B cell (primary cell): Measurements from ENCODE around the gene PRKCZ. TPM values are rescaled to one million over a fixed set of nuclear protein-coding genes. Genes with fewer than 3 reads are reported as not detected.

Experiments
- ATAC-seq: fragments of 200-7000 bp; cut with Tn5 transposase; one replicate; pipeline ENCODE4 v1.10.0; 2021; ENCODE audit warnings: low read depth, mild to moderate bottlenecking, moderate number of reproducible peaks, moderate library complexity
- CTCF ChIA-PET: fragments of 350-600 bp; sonication (Branson Sonifier 250); formaldehyde crosslinking; loops from one replicate; lab custom pipeline; 2021; ENCODE audit warnings: antibody characterized with exemption, inconsistent platforms; lab: Charles Lee
- POLR2A ChIA-PET: fragments of 350-600 bp; sonication (Branson Sonifier 250); formaldehyde crosslinking; loops from one replicate; lab custom pipeline; 2021; ENCODE audit warnings: antibody characterized with exemption; lab: Charles Lee
- DNase-seq: peaks from one replicate; pipeline ENCODE4 v3.0.0; 2013
- H2AFZ ChIP-seq: 2 replicates; pipeline ENCODE4 v1.6.1; 2012; ENCODE audit warnings: mild to moderate bottlenecking, low read depth, low read length; ENCODE audit not compliant: insufficient read depth, poor library complexity, severe bottlenecking
- H3K27ac ChIP-seq, 2 donors: 1 replicate in 1 of 2; 2 replicates in 1 of 2; pipeline ENCODE4 v1.5.1; 2012 to 2013; ENCODE audit warnings: low read length in 2 of 2, mild to moderate bottlenecking in 2 of 2, moderate library complexity in 1 of 2
- H3K27me3 ChIP-seq, 4 experiments: fragments of 200-600 bp in 1 of 4; sonication (generic) in 1 of 4; replicated peaks in 1 of 4; 1 replicate in 2 of 4; 2 replicates in 2 of 4; pipeline versions ENCODE4 v1.6.1 to v1.7.0; 2013 to 2016; ENCODE audit warnings: low read length in 3 of 4, mild to moderate bottlenecking in 2 of 4, mixed read lengths in 1 of 4, moderate library complexity in 1 of 4; ENCODE audit not compliant: insufficient read depth in 4 of 4, control insufficient read depth in 3 of 4; ENCODE audit errors: control extremely low read depth in 1 of 4
- H3K36me3 ChIP-seq, 2 experiments: replicated peaks in 1 of 2; 1 replicate in 1 of 2; 2 replicates in 1 of 2; pipeline versions ENCODE4 v1.6.1 to v1.7.1; 2013; ENCODE audit warnings: low read length in 1 of 2; ENCODE audit not compliant: insufficient read depth in 2 of 2, control insufficient read depth in 1 of 2; ENCODE audit errors: control extremely low read depth in 1 of 2, extremely low read depth in 1 of 2
- H3K4me1 ChIP-seq, 2 donors: fragments of 200-600 bp in 1 of 2; sonication (generic) in 1 of 2; 1 replicate in 1 of 2; 2 replicates in 1 of 2; pipeline versions ENCODE4 v1.5.1 to v1.6.1; 2013 to 2017; ENCODE audit warnings: low read length in 2 of 2; ENCODE audit not compliant: control insufficient read depth in 2 of 2, insufficient read depth in 2 of 2
- H3K4me2 ChIP-seq: replicated peaks from 2 replicates; pipeline ENCODE3; 2012; ENCODE audit warnings: mild to moderate bottlenecking, low read depth, low read length; ENCODE audit not compliant: poor library complexity, severe bottlenecking
- H3K4me3 ChIP-seq, 5 experiments: fragments of 200-600 bp in 1 of 5; sonication (generic) in 1 of 5; 1 replicate in 3 of 5; 2 replicates in 2 of 5; pipeline versions ENCODE4 v1.5.1 to v1.7.0; 2011 to 2016; ENCODE audit warnings: low read length in 4 of 5, mild to moderate bottlenecking in 4 of 5, low read depth in 2 of 5, control low read depth in 1 of 5, moderate library complexity in 1 of 5; ENCODE audit not compliant: insufficient read depth in 1 of 5; ENCODE audit errors: control extremely low read depth in 1 of 5, extremely low read depth in 1 of 5
- H3K79me2 ChIP-seq: fragments of 200-600 bp; sonication (generic); one replicate; pipeline ENCODE4 v1.6.0; 2016; ENCODE audit warnings: low read length; ENCODE audit not compliant: control insufficient read depth, insufficient read depth
- H3K9ac ChIP-seq: fragments of 200-600 bp; sonication (generic); 2 replicates; pipeline ENCODE4 v1.6.1; 2017; ENCODE audit warnings: mild to moderate bottlenecking, low read length, moderate library complexity
- H3K9me3 ChIP-seq, 3 donors: one replicate each; pipeline versions ENCODE4 v1.6.1 to v1.7.1; 2013; ENCODE audit warnings: low read length in 2 of 3; ENCODE audit not compliant: control insufficient read depth in 2 of 3, insufficient read depth in 1 of 3; ENCODE audit errors: control extremely low read depth in 1 of 3
- H4K20me1 ChIP-seq: 2 replicates; pipeline ENCODE4 v1.6.0; 2012; ENCODE audit warnings: mild to moderate bottlenecking, low read length; ENCODE audit not compliant: insufficient read depth, control insufficient read depth, poor library complexity, severe bottlenecking
- H3K27ac Mint-ChIP-seq: one replicate; pipeline ENCODE4 v1.8.0; 2021; ENCODE audit warnings: mixed read lengths
- H3K27me3 Mint-ChIP-seq: one replicate; pipeline ENCODE4 v1.8.0; 2021; ENCODE audit warnings: mixed read lengths
- H3K4me1 Mint-ChIP-seq: one replicate; pipeline ENCODE4 v1.8.0; 2021; ENCODE audit warnings: mixed read lengths
- H3K4me3 Mint-ChIP-seq: one replicate; pipeline ENCODE4 v1.8.0; 2021; ENCODE audit warnings: mixed read lengths
- H3K9me3 Mint-ChIP-seq: one replicate; pipeline ENCODE4 v1.8.0; 2022; ENCODE audit warnings: mixed read lengths; ENCODE audit not compliant: insufficient read depth
- EZH2 ChIP-seq: IDR thresholded peaks from 2 replicates; pipeline ENCODE4 v1.6.1; 2012; ENCODE audit warnings: borderline replicate concordance, low read depth, mild to moderate bottlenecking, moderate library complexity, low read length; ENCODE audit not compliant: insufficient read depth, poor library complexity, severe bottlenecking
- WGBS: methylation state at CpG from one replicate; pipeline ENCODE4 v1.1.5; 2013; ENCODE audit warnings: missing lambda C conversion rate; ENCODE audit not compliant: insufficient coverage; 5-methylcytosine and 5-hydroxymethylcytosine counted together
- intact Hi-C: fragments of 100-400 bp; cut with micrococcal nuclease; formaldehyde crosslinking; loops from one replicate; pipeline ENCODE4 v1.10.0; 2022
- polyA plus RNA-seq: library from polyadenylated mRNA; depleted of rRNA; stranded (reverse); fragments of >200 nt; gene quantifications from 2 replicates; pipeline ENCODE4 v1.2.3, GENCODE V29; 2012
- total RNA-seq, 2 donors: library from RNA; stranded (reverse); fragments of 120-200 nt in 1 of 2; gene quantifications; 1 replicate in 1 of 2; 2 replicates in 1 of 2; pipeline versions ENCODE4 v1.2.3 to v1.2.4, GENCODE V29; 2013 to 2022
- TF ChIP-seq, protein P1 (sequence below): fragments of 200-600 bp; IDR thresholded peaks from one replicate; pipeline ENCODE4 v1.8.0; 2022; ENCODE audit warnings: antibody characterized with exemption, mild to moderate bottlenecking

PRKCZ gene
- total and polyA plus RNA-seq, 2 donors (not counting 1 experiment from before 2014, with no cell fraction given), result 17.9 to 53.2 TPM

DNA sequence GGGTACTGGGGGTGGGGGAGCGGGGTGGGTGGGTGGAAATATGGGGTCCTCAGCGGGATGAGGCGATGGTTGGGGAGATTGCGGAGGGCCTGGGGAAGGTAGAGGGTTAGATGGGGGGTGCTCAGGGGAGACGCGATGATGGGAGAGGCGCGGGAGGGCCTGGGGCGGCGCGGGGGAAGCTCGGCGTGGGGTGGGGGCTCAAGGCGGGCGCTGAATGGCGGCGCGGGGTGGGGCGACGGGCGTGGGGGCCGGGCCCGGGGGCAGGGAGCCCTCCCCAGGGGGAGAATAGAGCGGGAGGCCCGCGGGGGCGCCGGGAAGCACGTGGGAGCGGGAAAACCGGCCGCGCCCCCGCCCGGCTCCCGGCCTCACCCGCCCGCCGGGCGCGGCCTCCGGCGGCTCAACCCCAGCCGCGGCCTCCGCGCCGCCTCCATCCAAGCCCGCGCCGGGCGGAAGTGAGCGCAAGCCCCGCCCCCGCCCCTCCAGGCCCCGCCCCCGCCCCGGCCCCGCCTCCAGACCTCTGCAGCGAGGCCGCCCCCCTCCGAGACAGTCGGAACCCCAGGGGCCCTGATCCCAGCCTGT is 144.2 kb downstream of the PRKCZ start, which contains the start of gene FAAP20:
Gene FAAP20, minus strand, starts transcription at position 454 of the 579 bp plus-strand sequence. Its CDS starts 23 bp downstream, at position 431.
- Histone ChIP-seq H3K27ac (peak within 1 kb of the TSS; percentile 80 to 84), H3K9me3 (no peaks in the 10 kb centered on the region), H3K4me2 (peak within 1 kb of the TSS; percentile 96), H3K36me3 (peaks cover 0 to 6% of the 10 kb centered on the region in 2 experiments), H3K4me3 (peak within 1 kb of the TSS; percentile 46 to 81 (median 63)), H3K79me2 (peaks cover 15% of the 10 kb centered on the region), H4K20me1 (peaks cover 6% of the 10 kb centered on the region), H3K4me1 (peaks cover 23 to 43% of the 10 kb centered on the region in 2 donors), H3K9ac (peak within 1 kb of the TSS; percentile 80), H2AFZ (peak within 1 kb of the TSS; percentile 82), H3K27me3 (no peaks in the 10 kb centered on the region)
- ChIA-PET POLR2A (interaction anchor here (0.6 to 2.3 kb wide), 17 partner anchors 10 to 392 kb away, joined by 3 to 24 read pairs (median 4); partner anchors contain the start of genes MORN1, PEX10, PRXL2B and RER1), CTCF (interaction anchor here (0.7 to 13.5 kb wide), 37 partner anchors 10 to 391 kb away, joined by 3 to 295 read pairs (median 5); partner anchors contain the start of genes MORN1, PANK4, PEX10 and RER1)
- under 1% methylated on average over 55 of the region's 63 CpGs for WGBS
- intact Hi-C loops, result loop anchor here (1.0 to 10.0 kb wide), 4 partner anchors 196 to 1230 kb away; partner anchors contain the start of genes MORN1 and RER1
- H3K4me1 Mint-ChIP-seq, result peaks cover 24% of the 10 kb centered on the region
- peak within 1 kb of the TSS; percentile 96 for H3K27ac Mint-ChIP-seq
- no peak for DNase-seq
- peak; percentile 67 for ATAC-seq
- no peak for TF ChIP-seq EZH2
- TF ChIP-seq, protein P1, sequence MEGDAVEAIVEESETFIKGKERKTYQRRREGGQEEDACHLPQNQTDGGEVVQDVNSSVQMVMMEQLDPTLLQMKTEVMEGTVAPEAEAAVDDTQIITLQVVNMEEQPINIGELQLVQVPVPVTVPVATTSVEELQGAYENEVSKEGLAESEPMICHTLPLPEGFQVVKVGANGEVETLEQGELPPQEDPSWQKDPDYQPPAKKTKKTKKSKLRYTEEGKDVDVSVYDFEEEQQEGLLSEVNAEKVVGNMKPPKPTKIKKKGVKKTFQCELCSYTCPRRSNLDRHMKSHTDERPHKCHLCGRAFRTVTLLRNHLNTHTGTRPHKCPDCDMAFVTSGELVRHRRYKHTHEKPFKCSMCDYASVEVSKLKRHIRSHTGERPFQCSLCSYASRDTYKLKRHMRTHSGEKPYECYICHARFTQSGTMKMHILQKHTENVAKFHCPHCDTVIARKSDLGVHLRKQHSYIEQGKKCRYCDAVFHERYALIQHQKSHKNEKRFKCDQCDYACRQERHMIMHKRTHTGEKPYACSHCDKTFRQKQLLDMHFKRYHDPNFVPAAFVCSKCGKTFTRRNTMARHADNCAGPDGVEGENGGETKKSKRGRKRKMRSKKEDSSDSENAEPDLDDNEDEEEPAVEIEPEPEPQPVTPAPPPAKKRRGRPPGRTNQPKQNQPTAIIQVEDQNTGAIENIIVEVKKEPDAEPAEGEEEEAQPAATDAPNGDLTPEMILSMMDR, result no peak
- peak within 1 kb of the TSS; percentile 93 for H3K4me3 Mint-ChIP-seq
- no peaks in the 10 kb centered on the region for H3K9me3 Mint-ChIP-seq
- H3K27me3 Mint-ChIP-seq, result no peaks in the 10 kb centered on the region
